ENCODE results near the gene TSHR.
"Not testable (repeated sequence)": the region's sequence is repeated elsewhere in the genome, so short reads cannot be mapped to it uniquely, and the experiment has no call there.

Gene TSHR

DNA sequence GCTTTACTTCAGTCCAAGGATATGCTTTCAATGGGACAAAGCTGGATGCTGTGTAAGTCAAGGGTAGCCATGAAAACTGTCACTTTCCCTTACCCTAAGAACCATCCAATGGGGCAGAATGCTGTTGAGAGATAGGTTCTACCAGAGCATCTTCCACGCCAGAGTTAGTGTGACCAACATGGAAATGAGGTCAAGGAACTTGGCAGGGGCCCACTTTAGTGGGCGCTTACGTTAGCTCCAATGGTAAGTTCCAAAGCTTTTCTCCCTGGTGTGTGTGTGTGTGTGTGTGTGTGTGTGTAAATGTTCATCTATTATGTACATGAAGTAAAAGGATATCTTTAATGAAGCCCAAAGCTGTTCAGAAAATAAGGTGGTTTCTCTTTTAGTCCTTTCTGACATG lies 141.2 kb downstream of the TSHR start:
- no peak for TF ChIP-seq ZFX (IDR thresholded peaks at IDR 0.05; ENCODE audit: borderline replicate concordance)
- TF ChIP-seq, protein P1, sequence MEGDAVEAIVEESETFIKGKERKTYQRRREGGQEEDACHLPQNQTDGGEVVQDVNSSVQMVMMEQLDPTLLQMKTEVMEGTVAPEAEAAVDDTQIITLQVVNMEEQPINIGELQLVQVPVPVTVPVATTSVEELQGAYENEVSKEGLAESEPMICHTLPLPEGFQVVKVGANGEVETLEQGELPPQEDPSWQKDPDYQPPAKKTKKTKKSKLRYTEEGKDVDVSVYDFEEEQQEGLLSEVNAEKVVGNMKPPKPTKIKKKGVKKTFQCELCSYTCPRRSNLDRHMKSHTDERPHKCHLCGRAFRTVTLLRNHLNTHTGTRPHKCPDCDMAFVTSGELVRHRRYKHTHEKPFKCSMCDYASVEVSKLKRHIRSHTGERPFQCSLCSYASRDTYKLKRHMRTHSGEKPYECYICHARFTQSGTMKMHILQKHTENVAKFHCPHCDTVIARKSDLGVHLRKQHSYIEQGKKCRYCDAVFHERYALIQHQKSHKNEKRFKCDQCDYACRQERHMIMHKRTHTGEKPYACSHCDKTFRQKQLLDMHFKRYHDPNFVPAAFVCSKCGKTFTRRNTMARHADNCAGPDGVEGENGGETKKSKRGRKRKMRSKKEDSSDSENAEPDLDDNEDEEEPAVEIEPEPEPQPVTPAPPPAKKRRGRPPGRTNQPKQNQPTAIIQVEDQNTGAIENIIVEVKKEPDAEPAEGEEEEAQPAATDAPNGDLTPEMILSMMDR (IDR thresholded peaks at IDR 0.05), result no peak
- no peak overlapping the region for H3K27ac ChIP-seq

DNA sequence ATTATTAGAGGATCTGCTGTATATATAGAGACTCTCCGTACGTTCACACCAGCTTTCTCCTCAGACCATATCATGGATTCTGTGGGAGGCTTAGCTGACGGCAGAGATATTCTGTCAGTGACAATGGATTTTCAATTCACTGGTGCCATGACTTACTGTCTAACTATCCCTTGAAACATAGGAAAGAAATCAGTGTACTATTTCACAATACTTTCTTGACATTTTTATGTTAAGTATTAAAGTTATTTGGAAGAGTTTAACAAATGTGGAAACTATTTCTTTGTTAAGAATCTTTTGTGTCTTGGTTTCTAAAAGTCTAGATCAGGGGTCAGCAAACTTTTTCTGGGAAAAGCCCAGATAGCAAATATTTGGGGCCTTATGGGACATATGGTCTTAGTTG lies 146.8 kb downstream of the TSHR start:
- TF ChIP-seq, protein P1 (IDR thresholded peaks at IDR 0.05), result no peak
- no peak for TF ChIP-seq ZFX (IDR thresholded peaks at IDR 0.05; ENCODE audit: borderline replicate concordance)

DNA sequence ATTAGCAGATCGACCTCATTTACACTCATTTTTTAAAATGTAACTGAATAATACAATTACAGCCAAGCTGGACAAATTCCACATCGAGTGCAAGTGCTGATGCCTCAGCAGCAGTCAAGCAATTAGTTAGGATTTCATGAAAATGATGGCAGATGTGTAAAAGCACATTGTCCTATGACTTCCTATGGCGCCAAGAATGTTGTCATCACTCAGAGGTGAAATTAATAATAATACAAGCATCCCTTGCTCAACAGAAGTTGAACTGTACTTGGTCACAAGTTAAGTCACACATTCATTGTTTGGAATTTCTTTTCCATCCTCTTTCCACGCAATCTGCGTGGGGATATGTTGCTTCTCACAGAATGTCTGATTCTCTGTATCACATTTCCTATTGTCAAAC lies 148.0 kb downstream of the TSHR start:
- no peak for TF ChIP-seq ZFX (IDR thresholded peaks at IDR 0.05; ENCODE audit: borderline replicate concordance)
- TF ChIP-seq, protein P1 (IDR thresholded peaks at IDR 0.05), result no peak
- no peak overlapping the region for H3K27ac ChIP-seq

More for the DNA sequence above, 146.8 kb downstream of the TSHR start:
- H3K27ac ChIP-seq, result no peak overlapping the region

DNA sequence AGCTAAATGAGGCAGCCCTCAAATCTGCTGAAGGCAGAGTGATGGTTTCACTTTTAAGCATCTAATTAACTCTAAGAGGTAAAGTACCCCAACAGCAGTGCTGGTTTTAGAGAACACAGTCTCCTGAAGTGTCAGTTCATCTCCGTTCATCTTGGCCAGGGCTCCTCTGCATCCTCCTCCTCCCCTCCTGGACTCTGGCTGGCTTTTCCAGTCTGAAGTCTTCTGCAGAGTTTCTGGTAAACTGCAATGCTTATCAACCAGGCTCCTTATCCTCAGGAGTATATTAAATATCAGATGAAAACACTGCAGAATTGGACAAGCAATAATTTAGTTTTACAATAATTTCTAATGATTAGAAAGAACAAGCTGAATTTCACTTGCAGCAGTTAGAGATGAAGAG lies 150.0 kb downstream of the TSHR start:
- H3K27ac ChIP-seq, result no peak overlapping the region
- TF ChIP-seq ZFX (IDR thresholded peaks at IDR 0.05; ENCODE audit: borderline replicate concordance), result no peak
- TF ChIP-seq, protein P1 (IDR thresholded peaks at IDR 0.05), result no peak

DNA sequence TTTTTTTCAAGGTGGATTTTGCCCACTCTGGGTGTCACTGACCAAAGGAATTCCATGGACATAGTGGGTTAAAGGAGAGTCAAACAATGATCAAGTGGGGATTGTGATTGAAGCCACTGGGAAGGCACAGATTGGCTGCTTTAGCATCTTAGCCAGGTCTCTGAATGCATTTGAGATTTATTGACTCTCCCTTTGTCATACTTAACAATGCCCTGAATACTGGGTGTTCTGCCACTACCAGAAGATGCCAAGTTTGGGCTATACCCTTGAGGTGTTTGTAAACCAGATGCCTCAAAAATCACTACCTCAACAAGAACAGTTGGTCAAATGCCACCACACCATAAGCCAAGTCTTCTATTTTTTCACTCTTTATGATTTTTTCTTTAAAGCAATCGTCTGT lies 150.5 kb downstream of the TSHR start:
- TF ChIP-seq, protein P1 (IDR thresholded peaks at IDR 0.05), result no peak
- no peak for TF ChIP-seq ZFX (IDR thresholded peaks at IDR 0.05; ENCODE audit: borderline replicate concordance)
- H3K27ac ChIP-seq, result no peak overlapping the region

DNA sequence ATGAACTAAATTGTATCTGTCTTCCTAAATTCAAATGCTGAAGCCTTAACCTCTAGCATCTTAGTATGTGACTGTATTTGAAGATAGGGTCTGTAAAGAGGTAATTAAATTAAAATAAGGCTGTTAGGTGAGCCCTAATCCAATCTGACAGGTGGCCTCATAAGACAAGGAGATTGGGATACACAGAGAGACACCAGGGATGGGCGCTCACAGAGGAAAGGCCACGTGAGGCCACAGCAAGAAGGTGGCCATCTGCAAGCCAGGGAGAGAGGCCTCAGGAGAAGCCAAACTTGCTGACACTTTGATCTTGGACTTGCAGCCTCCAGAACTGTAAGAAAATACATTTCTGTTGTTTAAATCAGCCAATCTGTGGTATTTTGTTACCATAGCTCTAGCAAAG lies 154.8 kb downstream of the TSHR start:
- H3K27ac ChIP-seq, result no peak overlapping the region
- TF ChIP-seq, protein P1 (IDR thresholded peaks at IDR 0.05), result no peak
- TF ChIP-seq ZFX (IDR thresholded peaks at IDR 0.05; ENCODE audit: borderline replicate concordance), result no peak

DNA sequence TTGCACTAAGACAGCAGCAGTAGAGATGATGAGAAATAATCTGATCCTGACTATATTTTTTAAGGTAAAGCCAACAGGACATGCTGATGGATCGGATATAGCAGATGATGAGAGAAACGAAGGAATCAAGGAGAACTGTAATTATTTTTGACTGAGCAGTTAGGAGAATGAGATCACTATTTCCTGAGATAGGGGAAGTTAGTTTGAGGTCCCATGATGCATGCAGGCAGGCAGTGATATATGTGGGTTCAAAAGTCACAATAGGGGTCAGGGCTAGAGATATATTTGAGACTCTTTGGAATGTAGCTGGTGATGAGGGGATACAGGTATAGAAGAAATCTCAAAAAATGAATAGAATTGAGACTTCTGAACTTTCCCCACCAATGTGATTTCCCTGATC lies 157.8 kb downstream of the TSHR start:
- TF ChIP-seq ZFX (IDR thresholded peaks at IDR 0.05; ENCODE audit: borderline replicate concordance), result no peak
- TF ChIP-seq, protein P1 (IDR thresholded peaks at IDR 0.05), result no peak
- no peak overlapping the region for H3K27ac ChIP-seq

DNA sequence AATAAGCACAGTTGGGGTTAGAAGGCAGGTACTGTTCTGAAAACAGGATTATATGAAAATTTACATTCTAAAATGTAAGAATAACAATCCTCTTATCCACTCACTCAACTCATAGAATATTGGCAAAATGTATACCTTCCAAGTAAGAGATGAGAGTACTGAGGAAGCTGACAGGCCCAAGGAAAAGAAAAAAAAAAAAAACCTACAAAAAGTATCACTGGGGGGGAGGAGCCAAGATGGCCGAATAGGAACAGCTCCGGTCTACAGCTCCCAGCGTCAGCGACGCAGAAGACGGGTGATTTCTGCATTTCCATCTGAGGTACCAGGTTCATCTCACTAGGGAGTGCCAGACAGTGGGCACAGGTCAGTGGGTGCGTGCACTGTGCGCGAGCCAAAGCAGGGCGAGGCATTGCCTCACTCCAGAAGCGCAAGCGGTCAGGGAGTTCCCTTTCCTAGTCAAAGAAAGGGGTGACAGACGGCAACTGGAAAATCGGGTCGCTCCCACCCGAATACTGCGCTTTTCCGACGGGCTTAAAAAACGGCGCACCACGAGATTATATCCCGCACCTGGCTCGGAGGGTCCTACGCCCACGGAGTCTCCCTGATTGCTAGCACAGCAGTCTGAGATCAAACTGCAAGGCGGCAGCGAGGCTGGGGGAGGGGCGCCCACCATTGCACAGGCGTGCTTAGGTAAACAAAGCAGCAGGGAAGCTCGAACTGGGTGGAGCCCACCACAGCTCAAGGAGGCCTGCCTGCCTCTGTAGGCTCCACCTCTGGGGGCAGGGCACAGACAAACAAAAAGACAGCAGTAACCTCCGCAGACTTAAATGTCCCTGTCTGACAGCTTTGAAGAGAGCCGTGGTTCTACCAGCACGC lies 158.8 kb downstream of the TSHR start:
- H3K27ac ChIP-seq, result not testable (repeated sequence)
